Measurements from ENCODE around the gene FNDC11. TPM values are rescaled to one million over a fixed set of nuclear protein-coding genes. Genes with fewer than 3 reads are reported as not detected.

Gene FNDC11
- 0.43 and 0.88 TPM in 2 replicates for total RNA-seq

DNA sequence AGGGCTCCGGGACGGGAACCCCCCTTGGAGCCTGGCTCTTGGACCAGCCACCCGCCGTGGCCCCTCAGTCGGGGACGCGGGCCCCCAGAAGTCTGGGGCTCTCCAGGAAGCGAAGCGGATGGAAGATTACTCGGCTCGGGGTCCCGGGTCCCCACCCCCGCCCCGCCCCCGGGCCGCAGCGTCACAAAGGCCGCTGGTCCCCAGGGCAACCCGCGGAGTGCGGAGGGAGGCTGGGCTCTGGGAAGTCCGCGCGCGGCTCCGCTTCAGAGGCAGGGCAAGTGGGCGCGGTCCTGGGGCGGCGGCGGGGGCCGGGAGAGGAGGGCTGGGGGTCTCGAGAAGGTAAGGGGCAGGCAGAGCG lies at the start of gene FNDC11:
Gene FNDC11 (plus strand): TSS at position 227 of the 358 bp plus-strand sequence. CDS start 1,505 bp downstream, outside the sequence.

GRCh38 chr20:63520504-63520933 lies 33.4 kb upstream of the FNDC11 start, which contains the start of gene PPDPF:
Gene PPDPF, plus strand, starts transcription at chr20:63520765. Its CDS starts 544 bp downstream, at chr20:63521309.

DNA sequence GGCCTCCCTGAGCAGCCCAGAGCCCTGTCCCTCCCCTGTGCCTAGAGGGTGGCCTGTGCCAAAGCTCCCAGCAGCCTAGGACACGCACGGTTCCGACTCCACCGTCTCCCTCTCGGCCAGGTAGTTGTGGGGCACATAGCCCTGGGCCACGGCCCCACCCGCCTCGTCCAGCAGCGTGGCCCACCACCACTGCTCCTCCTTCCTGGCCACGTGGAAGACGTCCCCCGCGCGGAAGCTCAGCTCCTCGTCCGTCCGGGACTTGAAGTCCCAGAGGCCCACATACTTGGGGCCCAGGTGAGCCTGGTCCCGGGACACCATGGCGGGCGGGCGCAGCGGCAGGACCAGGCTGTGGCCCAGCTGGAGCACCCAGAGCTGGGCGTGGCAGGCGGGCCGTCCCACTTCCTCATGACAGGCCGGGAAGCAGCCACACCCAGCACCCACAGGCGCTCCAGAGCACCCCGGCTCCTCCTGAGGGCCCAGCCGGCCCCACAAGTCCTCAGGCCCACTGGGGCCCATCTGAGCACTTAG lies 16.9 kb upstream of the FNDC11 start, which contains the start of gene PTK6:
Gene PTK6 (minus strand): TSS at position 380 of the 528 bp plus-strand sequence. CDS start 62 bp downstream, at position 318.

DNA sequence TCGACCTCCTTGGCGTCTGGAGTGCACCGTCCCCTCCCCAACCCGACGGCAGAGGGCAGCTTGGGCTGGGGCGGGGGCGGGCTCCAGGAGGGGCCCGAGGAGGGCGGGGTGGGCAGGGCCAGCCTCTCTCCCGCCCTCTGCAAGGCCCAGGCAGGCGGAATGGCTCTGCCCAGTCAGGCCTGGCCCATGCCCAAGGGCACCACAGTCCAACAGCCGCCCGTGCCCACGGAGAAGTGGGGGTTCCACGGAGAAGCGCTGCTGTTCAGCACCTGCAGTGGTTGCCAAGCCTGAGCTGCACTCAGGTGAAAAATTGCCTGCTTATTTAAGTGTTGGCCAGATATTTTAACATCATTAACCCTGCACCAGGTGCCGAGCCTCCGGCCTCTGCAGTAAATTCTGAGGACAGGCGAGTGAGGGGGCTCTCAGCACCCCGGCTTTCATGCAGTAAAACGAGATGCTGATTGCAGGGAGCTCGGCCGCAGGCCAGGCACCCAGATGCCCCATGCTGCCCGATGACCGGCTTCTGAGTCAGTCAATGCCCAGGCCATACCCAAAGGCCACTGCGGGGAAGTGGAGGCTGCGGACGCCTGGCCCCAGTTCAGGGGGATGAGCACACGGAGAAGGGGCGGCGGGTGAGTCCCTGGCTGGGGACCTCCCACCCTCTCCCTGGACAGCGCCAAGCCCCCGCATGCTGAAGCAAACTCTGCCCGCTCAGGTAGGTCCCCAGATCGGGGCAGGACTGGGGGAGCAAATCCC lies 6.1 kb upstream of the FNDC11 start, which contains the start of gene SRMS:
Gene SRMS (minus strand): TSS at position 25 of the 756 bp plus-strand sequence. CDS start 286 bp downstream, outside the sequence.

DNA sequence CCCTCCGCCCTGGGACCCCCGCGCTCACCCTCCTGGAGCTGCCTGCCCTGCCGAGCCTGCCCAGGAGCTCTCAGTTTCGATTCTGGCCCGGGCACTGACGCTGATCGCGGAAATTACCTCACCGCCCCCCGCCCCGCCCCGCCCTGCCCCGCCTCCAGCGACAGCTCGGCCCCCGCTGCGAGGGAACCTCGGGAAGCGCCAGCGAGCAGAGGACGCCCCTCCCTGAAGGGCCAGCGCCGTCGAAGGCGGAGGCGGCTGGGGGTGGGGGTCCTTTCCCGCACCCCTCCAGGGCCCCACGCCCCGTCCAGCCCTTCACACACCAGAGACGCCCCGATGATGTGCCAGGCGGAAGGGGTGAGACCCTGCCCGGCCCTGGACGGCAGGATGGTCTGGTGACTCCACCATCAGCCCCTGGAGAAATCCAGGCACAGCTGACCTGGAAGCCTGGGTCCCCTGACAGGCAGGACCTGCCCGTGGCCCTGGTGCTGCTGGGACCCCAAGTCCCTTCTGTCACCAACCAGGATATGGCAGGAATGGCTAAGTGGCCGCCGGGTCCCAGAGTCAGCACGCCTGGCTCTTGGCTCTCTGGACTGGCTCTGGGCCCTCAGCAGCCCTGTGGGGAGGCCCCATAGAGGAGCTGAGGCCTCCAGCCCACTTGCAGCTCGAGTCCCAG lies 20.3 kb downstream of the FNDC11 start, which contains the start of gene HELZ2:
Gene HELZ2 (minus strand): TSS at position 84 of the 673 bp plus-strand sequence. CDS start 1,854 bp downstream, outside the sequence.

Other genes starting within 250 kb of the FNDC11 start
- not detected in 2 replicates for gene CHRNA4, start 192.8 kb upstream of the FNDC11 start, total RNA-seq
- gene KCNQ2, start 81.5 kb upstream of the FNDC11 start, total RNA-seq, result not detected in 2 replicates
- 1.3 and 4.6 TPM in 2 replicates for gene EEF1A2, start 55.1 kb upstream of the FNDC11 start, total RNA-seq
- gene PPDPF, start 33.4 kb upstream of the FNDC11 start, total RNA-seq, result 63.5 and 86.3 TPM in 2 replicates
- 0.14 and 0.44 TPM in 2 replicates for gene PTK6, start 16.8 kb upstream of the FNDC11 start, total RNA-seq
- not detected in 2 replicates for gene SRMS, start 6.4 kb upstream of the FNDC11 start, total RNA-seq
- gene HELZ2, start 20.1 kb downstream of the FNDC11 start, total RNA-seq, result 42.7 and 81.7 TPM in 2 replicates
- gene GMEB2, start 72.9 kb downstream of the FNDC11 start, total RNA-seq, result 11.2 and 16.0 TPM in 2 replicates
- gene STMN3, start 99.3 kb downstream of the FNDC11 start, total RNA-seq, result 9.2 and 41.1 TPM in 2 replicates
- gene RTEL1, start 104.2 kb downstream of the FNDC11 start, total RNA-seq, result 24.5 and 29.5 TPM in 2 replicates
- 3.9 and 35.9 TPM in 2 replicates for gene TNFRSF6B, start 142.5 kb downstream of the FNDC11 start, total RNA-seq
- 43.4 and 45.5 TPM in 2 replicates for gene ARFRP1, start 153.8 kb downstream of the FNDC11 start, total RNA-seq
- gene ZGPAT, start 153.9 kb downstream of the FNDC11 start, total RNA-seq, result 20.6 and 24.9 TPM in 2 replicates
- gene LIME1, start 182.5 kb downstream of the FNDC11 start, total RNA-seq, result 3.1 and 4.2 TPM in 2 replicates
- gene SLC2A4RG, start 185.6 kb downstream of the FNDC11 start, total RNA-seq, result 27.6 and 54.1 TPM in 2 replicates